ENCODE data around the gene ULK1.

Gene ULK1

DNA sequence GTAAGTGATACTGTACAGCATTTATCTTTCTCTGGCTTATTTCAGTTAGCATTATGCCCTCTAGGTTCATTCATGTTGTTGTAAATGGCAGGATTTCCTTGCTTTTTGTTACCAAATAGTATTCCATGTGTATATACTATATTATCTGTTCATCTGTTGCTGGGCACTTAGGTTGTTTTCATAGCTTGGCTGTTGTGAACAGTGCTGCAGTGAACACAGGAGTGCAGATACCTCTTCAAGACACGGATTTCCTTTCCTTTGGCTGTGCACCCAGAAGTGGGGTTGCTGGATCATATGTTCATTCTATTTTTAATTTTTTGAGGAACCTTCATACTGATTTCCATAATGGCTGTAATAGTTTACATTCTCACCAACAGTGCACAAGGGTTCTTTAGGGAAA, 76.8 kb downstream of the ULK1 start:
- H3K4me3 ChIP-seq (ENCODE audit: low read depth, low read length): no peak overlapping the region
- TF ChIP-seq, protein P1, sequence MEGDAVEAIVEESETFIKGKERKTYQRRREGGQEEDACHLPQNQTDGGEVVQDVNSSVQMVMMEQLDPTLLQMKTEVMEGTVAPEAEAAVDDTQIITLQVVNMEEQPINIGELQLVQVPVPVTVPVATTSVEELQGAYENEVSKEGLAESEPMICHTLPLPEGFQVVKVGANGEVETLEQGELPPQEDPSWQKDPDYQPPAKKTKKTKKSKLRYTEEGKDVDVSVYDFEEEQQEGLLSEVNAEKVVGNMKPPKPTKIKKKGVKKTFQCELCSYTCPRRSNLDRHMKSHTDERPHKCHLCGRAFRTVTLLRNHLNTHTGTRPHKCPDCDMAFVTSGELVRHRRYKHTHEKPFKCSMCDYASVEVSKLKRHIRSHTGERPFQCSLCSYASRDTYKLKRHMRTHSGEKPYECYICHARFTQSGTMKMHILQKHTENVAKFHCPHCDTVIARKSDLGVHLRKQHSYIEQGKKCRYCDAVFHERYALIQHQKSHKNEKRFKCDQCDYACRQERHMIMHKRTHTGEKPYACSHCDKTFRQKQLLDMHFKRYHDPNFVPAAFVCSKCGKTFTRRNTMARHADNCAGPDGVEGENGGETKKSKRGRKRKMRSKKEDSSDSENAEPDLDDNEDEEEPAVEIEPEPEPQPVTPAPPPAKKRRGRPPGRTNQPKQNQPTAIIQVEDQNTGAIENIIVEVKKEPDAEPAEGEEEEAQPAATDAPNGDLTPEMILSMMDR (IDR thresholded peaks at IDR 0.05; ENCODE audit: insufficient read depth, low read length, missing control alignments): no peak
- no peak for DNase-seq (ENCODE audit: low read depth, low spot score)
- ChIA-PET POLR2A (no interaction called here), CTCF (no interaction called here)
